B cell (primary cell): ENCODE data around the gene FANCC.

Experiments used
- EZH2 ChIP-seq: IDR thresholded peaks from 2 replicates; pipeline ENCODE4 v1.6.1; 2012; ENCODE audit warnings: borderline replicate concordance, low read depth, mild to moderate bottlenecking, moderate library complexity, low read length; ENCODE audit not compliant: insufficient read depth, poor library complexity, severe bottlenecking
- TF ChIP-seq, protein P1 (sequence below): fragments of 200-600 bp; IDR thresholded peaks from one replicate; pipeline ENCODE4 v1.8.0; 2022; ENCODE audit warnings: antibody characterized with exemption, mild to moderate bottlenecking

- TF ChIP-seq EZH2: no peak
- TF ChIP-seq, protein P1, sequence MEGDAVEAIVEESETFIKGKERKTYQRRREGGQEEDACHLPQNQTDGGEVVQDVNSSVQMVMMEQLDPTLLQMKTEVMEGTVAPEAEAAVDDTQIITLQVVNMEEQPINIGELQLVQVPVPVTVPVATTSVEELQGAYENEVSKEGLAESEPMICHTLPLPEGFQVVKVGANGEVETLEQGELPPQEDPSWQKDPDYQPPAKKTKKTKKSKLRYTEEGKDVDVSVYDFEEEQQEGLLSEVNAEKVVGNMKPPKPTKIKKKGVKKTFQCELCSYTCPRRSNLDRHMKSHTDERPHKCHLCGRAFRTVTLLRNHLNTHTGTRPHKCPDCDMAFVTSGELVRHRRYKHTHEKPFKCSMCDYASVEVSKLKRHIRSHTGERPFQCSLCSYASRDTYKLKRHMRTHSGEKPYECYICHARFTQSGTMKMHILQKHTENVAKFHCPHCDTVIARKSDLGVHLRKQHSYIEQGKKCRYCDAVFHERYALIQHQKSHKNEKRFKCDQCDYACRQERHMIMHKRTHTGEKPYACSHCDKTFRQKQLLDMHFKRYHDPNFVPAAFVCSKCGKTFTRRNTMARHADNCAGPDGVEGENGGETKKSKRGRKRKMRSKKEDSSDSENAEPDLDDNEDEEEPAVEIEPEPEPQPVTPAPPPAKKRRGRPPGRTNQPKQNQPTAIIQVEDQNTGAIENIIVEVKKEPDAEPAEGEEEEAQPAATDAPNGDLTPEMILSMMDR: no peak
Observed at GRCh38 chr9:95171001-95171400, 146.5 kb downstream of the FANCC start.
